H1 (cell line): ENCODE measurements around the gene PIP5K1B. TPM values are rescaled to one million over a fixed set of nuclear protein-coding genes. Genes with fewer than 3 reads are reported as not detected.

Experiments used
- CHD1 ChIP-seq: IDR thresholded peaks from 2 replicates; pipeline ENCODE4 v1.6.1; 2012; ENCODE audit warnings: low read depth, low read length, improper control_type of control experiment
- polyA plus RNA-seq, 7 experiments: library from polyadenylated mRNA; depleted of rRNA in 3 of 7; stranded (reverse) in 5 of 7; unstranded in 2 of 7; fragments of >200 nt in 5 of 7; fragments of 200-250 nt in 2 of 7; gene quantifications; 1 replicate in 5 of 7; 2 replicates in 1 of 7; 4 replicates in 1 of 7; pipeline versions ENCODE4 v1.2.1 to v1.2.3, GENCODE V29; 2011 to 2013; ENCODE audit warnings: missing spikeins in 2 of 7, mixed read lengths in 2 of 7
- total RNA-seq: library from RNA; stranded (reverse); fragmentation: NEBNext Ultra II Directional; extraction: Animal tissue kit (Norgen Biotek cat#: 25700); gene quantifications from 2 replicates; pipeline ENCODE4 v1.2.1, GENCODE V29; 2021
- TF ChIP-seq, protein P1 (sequence below): IDR thresholded peaks from 2 replicates; pipeline ENCODE4 v1.6.1; 2012; ENCODE audit warnings: inconsistent platforms
- TF ChIP-seq, protein P2 (sequence below): IDR thresholded peaks from 2 replicates; pipeline ENCODE4 v1.6.1; 2011; ENCODE audit warnings: low read depth, mild to moderate bottlenecking, low read length; ENCODE audit not compliant: insufficient read depth
- TF ChIP-seq, protein P3 (sequence below): IDR thresholded peaks from 2 replicates; pipeline ENCODE4 v1.6.1; 2011; ENCODE audit warnings: low read length, improper control_type of control experiment
- TF ChIP-seq, protein P4 (sequence below), 3 experiments: IDR thresholded peaks; 1 replicate in 2 of 3; 2 replicates in 1 of 3; pipeline versions ENCODE4 v1.5.1 to v1.6.1; 2011; ENCODE audit warnings: low read length in 3 of 3, mild to moderate bottlenecking in 3 of 3, inconsistent platforms in 2 of 3, low read depth in 1 of 3, moderate library complexity in 1 of 3; ENCODE audit not compliant: insufficient read depth in 1 of 3; ENCODE audit errors: control extremely low read depth in 1 of 3

The PIP5K1B gene
- total and polyA plus RNA-seq, 2 of the 8 experiments (the other 6 are each of a cell fraction or from before 2014, with no cell fraction given) = 4.7 to 7.7 TPM

DNA sequence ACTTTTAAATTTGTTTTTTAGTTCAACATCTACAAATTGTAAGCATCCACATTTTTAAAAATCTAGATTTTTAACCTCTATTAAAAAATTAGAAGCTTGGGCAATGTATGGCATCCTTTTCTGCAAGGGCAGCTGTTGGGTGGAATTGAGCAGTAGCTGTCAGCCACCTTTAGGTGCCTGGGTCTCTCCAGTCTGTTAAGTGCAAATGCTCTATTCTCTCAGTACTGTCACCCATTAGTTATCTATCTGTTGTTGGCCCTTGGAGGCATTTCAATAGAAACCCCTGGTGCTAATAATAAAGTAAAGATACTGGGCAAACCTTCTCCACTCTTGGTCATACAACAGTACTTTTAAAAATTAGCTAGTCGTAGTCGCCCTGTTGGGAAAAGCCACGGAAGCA is 63.6 kb downstream of the PIP5K1B start (continued):
- TF ChIP-seq, protein P1, sequence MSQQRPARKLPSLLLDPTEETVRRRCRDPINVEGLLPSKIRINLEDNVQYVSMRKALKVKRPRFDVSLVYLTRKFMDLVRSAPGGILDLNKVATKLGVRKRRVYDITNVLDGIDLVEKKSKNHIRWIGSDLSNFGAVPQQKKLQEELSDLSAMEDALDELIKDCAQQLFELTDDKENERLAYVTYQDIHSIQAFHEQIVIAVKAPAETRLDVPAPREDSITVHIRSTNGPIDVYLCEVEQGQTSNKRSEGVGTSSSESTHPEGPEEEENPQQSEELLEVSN = no peak
- TF ChIP-seq, protein P2, sequence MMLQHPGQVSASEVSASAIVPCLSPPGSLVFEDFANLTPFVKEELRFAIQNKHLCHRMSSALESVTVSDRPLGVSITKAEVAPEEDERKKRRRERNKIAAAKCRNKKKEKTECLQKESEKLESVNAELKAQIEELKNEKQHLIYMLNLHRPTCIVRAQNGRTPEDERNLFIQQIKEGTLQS = no peak
- TF ChIP-seq CHD1 = no peak
- TF ChIP-seq, protein P3, sequence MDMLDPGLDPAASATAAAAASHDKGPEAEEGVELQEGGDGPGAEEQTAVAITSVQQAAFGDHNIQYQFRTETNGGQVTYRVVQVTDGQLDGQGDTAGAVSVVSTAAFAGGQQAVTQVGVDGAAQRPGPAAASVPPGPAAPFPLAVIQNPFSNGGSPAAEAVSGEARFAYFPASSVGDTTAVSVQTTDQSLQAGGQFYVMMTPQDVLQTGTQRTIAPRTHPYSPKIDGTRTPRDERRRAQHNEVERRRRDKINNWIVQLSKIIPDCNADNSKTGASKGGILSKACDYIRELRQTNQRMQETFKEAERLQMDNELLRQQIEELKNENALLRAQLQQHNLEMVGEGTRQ = no peak
- TF ChIP-seq, protein P4, sequence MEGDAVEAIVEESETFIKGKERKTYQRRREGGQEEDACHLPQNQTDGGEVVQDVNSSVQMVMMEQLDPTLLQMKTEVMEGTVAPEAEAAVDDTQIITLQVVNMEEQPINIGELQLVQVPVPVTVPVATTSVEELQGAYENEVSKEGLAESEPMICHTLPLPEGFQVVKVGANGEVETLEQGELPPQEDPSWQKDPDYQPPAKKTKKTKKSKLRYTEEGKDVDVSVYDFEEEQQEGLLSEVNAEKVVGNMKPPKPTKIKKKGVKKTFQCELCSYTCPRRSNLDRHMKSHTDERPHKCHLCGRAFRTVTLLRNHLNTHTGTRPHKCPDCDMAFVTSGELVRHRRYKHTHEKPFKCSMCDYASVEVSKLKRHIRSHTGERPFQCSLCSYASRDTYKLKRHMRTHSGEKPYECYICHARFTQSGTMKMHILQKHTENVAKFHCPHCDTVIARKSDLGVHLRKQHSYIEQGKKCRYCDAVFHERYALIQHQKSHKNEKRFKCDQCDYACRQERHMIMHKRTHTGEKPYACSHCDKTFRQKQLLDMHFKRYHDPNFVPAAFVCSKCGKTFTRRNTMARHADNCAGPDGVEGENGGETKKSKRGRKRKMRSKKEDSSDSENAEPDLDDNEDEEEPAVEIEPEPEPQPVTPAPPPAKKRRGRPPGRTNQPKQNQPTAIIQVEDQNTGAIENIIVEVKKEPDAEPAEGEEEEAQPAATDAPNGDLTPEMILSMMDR (IDR thresholded peaks at IDR 0.05; ENCODE audit: control extremely low read depth in 1 of 3, insufficient read depth in 1 of 3, low read depth in 1 of 3, low read length in 3 of 3) = no peak
